ENCODE results near the gene SNX3. TPM values are rescaled to one million over a fixed set of nuclear protein-coding genes. Genes with fewer than 3 reads are reported as not detected.
"Not testable (repeated sequence)": the region's sequence is repeated elsewhere in the genome, so short reads cannot be mapped to it uniquely, and the experiment has no call there.

The SNX3 gene
- polyA plus RNA-seq (2013) = 194 and 205 TPM in 2 replicates

DNA sequence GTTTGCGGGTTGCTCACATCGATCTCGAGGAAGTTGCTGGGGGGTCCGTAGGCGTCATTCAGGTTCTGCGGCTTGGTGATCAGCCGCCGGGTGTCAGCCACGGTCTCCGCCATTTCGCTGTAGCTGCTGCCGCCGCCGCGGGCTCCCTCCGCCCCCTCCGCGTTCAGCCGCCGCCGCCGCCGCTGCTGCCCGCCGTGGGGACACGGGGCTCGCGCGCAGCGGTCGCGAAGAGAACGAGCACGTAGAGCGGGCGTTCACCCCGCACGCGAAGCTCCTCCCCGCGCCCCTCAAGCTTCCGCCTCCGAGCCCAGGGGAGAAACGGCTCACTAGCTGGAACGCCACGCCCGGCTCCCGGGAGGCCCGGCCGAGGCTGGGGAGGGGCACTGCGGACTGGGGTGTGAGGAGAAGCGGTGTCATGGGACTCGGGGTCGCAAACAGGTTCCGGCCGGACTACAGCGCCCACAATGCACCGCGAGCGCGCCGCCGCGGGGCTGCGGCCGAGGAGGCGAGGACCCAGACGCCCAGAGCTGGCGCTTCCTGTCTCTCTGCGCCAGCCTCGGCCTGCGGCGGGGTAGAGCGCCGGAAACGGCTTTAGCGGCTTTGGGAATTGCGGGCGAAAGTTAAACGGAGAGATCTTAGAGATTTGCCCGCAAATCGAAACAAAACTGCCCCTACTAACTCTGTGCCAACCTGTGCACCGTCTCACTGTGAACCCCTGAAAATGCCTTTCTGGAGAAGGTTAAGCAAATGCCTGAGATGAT lies at the start of gene SNX3:
SNX3 (minus strand) TSS at position 232 of the 761 bp plus-strand sequence; CDS start at position 113, 119 bp downstream.
- Histone ChIP-seq H3K4me3 (ENCODE audit: low read depth, low read length) (peak within 1 kb of the TSS; percentile 91), H3K79me1 (ENCODE audit: low read length) (peaks cover 11% of the 10 kb centered on the region), H3K4ac (ENCODE audit: low read depth, low read length) (peak within 1 kb of the TSS; percentile 83), H3K14ac (ENCODE audit: low read length) (peak within 1 kb of the TSS; percentile 88), H2AK5ac (ENCODE audit: low read length) (peak within 1 kb of the TSS; percentile 15), H2BK5ac (ENCODE audit: low read depth, low read length, poor library complexity) (peak within 1 kb of the TSS; percentile 89), H3K9ac (ENCODE audit: low read length) (peak within 1 kb of the TSS; percentile 85), H3K4me1 (ENCODE audit: control insufficient read depth in 1 of 2, insufficient read depth in 2 of 2, low read length in 2 of 2) (peaks cover 0 to 5% of the 10 kb centered on the region in 2 experiments), H2BK12ac (ENCODE audit: low read length) (peak within 1 kb of the TSS; percentile 25), H3K9me3 (ENCODE audit: insufficient read depth, low read depth, low read length) (no peaks in the 10 kb centered on the region), H3K4me2 (ENCODE audit: low read length) (peak within 1 kb of the TSS; percentile 65), H3K27ac (ENCODE audit: low read depth, low read length) (peak within 1 kb of the TSS; percentile 86), H4K12ac (ENCODE audit: low read depth, low read length) (peak within 1 kb of the TSS; percentile 91), H2AFZ (ENCODE audit: insufficient read depth, low read length, poor library complexity) (peak within 1 kb of the TSS; percentile 94), H2BK120ac (ENCODE audit: insufficient read depth, low read length, poor library complexity) (peak within 1 kb of the TSS; percentile 90), H3K36me3 (ENCODE audit: control insufficient read depth in 1 of 2, insufficient read depth in 2 of 2, low read length in 2 of 2) (peaks cover 5 to 8% of the 10 kb centered on the region in 2 experiments), H3K18ac (ENCODE audit: low read length) (peak within 1 kb of the TSS; percentile 95), H4K8ac (ENCODE audit: low read depth, low read length) (peak within 1 kb of the TSS; percentile 98), H3K23ac (ENCODE audit: low read length) (no peak within 1 kb of the TSS), H3K79me2 (ENCODE audit: control insufficient read depth, insufficient read depth, low read length, poor library complexity) (peaks cover 18% of the 10 kb centered on the region), H3K27me3 (ENCODE audit: insufficient read depth, low read length) (no peaks in the 10 kb centered on the region), H4K91ac (ENCODE audit: low read depth, low read length) (peak within 1 kb of the TSS; percentile 92)
- peak; percentile 97 for DNase-seq
- WGBS (ENCODE audit: extremely low coverage, insufficient coverage, insufficient read length) = no CpG with 5 or more reads among the region's 83 CpGs

DNA sequence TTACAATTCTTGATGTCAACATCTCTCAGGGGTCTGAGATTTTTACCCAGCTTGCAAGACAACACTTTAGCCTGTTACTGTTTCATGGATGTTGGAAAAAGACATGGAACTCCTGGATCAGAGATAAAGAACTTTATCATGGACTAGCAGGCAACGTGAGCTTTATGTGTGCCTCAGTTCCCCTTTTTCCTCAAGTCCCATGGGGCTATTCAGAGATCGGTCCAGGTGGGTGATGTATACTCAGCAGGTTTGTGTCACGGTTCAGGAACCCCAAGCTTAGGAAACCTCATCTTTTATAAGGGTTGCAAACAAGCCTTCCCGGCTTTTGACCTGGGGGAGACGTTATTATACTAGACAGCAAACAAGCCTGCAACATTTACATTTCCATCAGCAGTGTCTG lies 49.0 kb upstream of the SNX3 start:
- no CpG with 5 or more reads among the region's 5 CpGs for WGBS (ENCODE audit: extremely low coverage, insufficient coverage, insufficient read length)
- no peak overlapping the region for H4K91ac ChIP-seq (ENCODE audit: low read depth, low read length)

DNA sequence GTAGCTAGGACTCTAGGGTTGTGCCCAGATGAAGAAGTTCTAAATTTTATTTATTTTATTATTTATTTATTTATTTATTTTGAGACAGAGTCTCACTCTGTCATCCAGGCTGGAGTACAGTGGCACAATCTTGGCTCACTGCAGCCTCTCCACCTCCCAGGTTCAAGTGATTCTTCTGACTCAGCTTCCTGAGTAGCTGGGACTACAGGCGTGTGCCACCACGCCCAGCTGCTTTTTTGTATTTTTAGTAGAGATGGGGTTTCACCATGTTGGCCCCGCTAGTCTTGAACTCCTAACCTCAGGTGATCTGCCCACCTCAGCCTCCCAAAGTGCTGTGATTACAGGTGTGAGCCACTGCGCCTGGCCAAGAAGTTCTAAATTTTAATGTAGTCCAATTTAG lies 47.8 kb upstream of the SNX3 start:
- not testable (repeated sequence) for H3K4me1 ChIP-seq (ENCODE audit: control insufficient read depth in 1 of 2, insufficient read depth in 2 of 2, low read length in 2 of 2); H3K14ac ChIP-seq (ENCODE audit: low read length); H3K4me2 ChIP-seq (ENCODE audit: low read length); H4K12ac ChIP-seq (ENCODE audit: low read depth, low read length); H3K9me3 ChIP-seq (ENCODE audit: insufficient read depth, low read depth, low read length); H3K23ac ChIP-seq (ENCODE audit: low read length); H3K4ac ChIP-seq (ENCODE audit: low read depth, low read length); H2BK120ac ChIP-seq (ENCODE audit: insufficient read depth, low read length, poor library complexity); H3K27me3 ChIP-seq (ENCODE audit: insufficient read depth, low read length); H4K8ac ChIP-seq (ENCODE audit: low read depth, low read length); H3K18ac ChIP-seq (ENCODE audit: low read length); H3K4me3 ChIP-seq (ENCODE audit: low read depth, low read length); H2BK12ac ChIP-seq (ENCODE audit: low read length); H3K36me3 ChIP-seq (ENCODE audit: control insufficient read depth in 1 of 2, insufficient read depth in 2 of 2, low read length in 2 of 2); H2BK5ac ChIP-seq (ENCODE audit: low read depth, low read length, poor library complexity); H4K91ac ChIP-seq (ENCODE audit: low read depth, low read length); H3K79me2 ChIP-seq (ENCODE audit: control insufficient read depth, insufficient read depth, low read length, poor library complexity); H3K27ac ChIP-seq (ENCODE audit: low read depth, low read length); H3K9ac ChIP-seq (ENCODE audit: low read length); H3K79me1 ChIP-seq (ENCODE audit: low read length); H2AK5ac ChIP-seq (ENCODE audit: low read length); H2AFZ ChIP-seq (ENCODE audit: insufficient read depth, low read length, poor library complexity); DNase-seq
- WGBS (ENCODE audit: extremely low coverage, insufficient coverage, insufficient read length) = no CpG with 5 or more reads among the region's 4 CpGs

More for the DNA sequence above, 49.0 kb upstream of the SNX3 start:
- Histone ChIP-seq H2BK12ac (ENCODE audit: low read length) (no peak overlapping the region), H2BK120ac (ENCODE audit: insufficient read depth, low read length, poor library complexity) (no peak overlapping the region), H3K79me1 (ENCODE audit: low read length) (no peaks in the 10 kb centered on the region), H3K4me1 (ENCODE audit: control insufficient read depth in 1 of 2, insufficient read depth in 2 of 2, low read length in 2 of 2) (peaks cover 0 to 2% of the 10 kb centered on the region in 2 experiments), H3K4me3 (ENCODE audit: low read depth, low read length) (no peak overlapping the region), H3K4ac (ENCODE audit: low read depth, low read length) (no peak overlapping the region), H4K8ac (ENCODE audit: low read depth, low read length) (no peak overlapping the region), H3K27me3 (ENCODE audit: insufficient read depth, low read length) (no peaks in the 10 kb centered on the region), H2AK5ac (ENCODE audit: low read length) (no peak overlapping the region), H3K23ac (ENCODE audit: low read length) (no peak overlapping the region), H3K79me2 (ENCODE audit: control insufficient read depth, insufficient read depth, low read length, poor library complexity) (no peaks in the 10 kb centered on the region), H3K14ac (ENCODE audit: low read length) (no peak overlapping the region), H2BK5ac (ENCODE audit: low read depth, low read length, poor library complexity) (no peak overlapping the region), H2AFZ (ENCODE audit: insufficient read depth, low read length, poor library complexity) (no peak overlapping the region), H4K12ac (ENCODE audit: low read depth, low read length) (no peak overlapping the region), H3K18ac (ENCODE audit: low read length) (no peak overlapping the region), H3K27ac (ENCODE audit: low read depth, low read length) (no peak overlapping the region), H3K36me3 (ENCODE audit: control insufficient read depth in 1 of 2, insufficient read depth in 2 of 2, low read length in 2 of 2) (peaks cover 0 to 2% of the 10 kb centered on the region in 2 experiments), H3K9ac (ENCODE audit: low read length) (peak overlapping the region; percentile 23), H3K4me2 (ENCODE audit: low read length) (no peak overlapping the region), H3K9me3 (ENCODE audit: insufficient read depth, low read depth, low read length) (no peaks in the 10 kb centered on the region)
- no peak for DNase-seq

DNA sequence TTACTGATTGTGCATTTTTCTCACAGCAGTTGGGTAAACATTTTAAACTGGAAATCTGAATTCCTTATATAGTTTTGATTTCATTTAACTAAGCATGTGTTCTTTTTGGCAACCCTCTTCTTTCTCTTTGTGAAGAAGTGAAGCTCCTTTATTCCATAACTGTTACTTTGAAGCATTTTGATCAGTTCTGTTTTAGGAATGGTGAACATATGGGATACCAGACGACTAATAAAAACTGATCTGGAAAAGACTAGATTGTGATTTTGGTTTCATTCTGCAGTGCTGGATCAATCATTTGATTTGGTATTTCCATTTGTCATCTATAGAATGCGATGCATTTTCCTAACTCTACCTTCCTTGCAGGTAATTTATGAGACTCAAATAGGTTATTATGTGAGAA lies 43.8 kb upstream of the SNX3 start:
- H3K79me2 ChIP-seq (ENCODE audit: control insufficient read depth, insufficient read depth, low read length, poor library complexity) = no peaks in the 10 kb centered on the region
- H4K8ac ChIP-seq (ENCODE audit: low read depth, low read length) = no peak overlapping the region
- no CpG with 5 or more reads among the region's 2 CpGs for WGBS (ENCODE audit: extremely low coverage, insufficient coverage, insufficient read length)
- no peak overlapping the region for H3K9ac ChIP-seq (ENCODE audit: low read length)
- no peak overlapping the region for H4K12ac ChIP-seq (ENCODE audit: low read depth, low read length)
- no peak for DNase-seq
- H4K91ac ChIP-seq (ENCODE audit: low read depth, low read length) = no peak overlapping the region
- H3K23ac ChIP-seq (ENCODE audit: low read length) = no peak overlapping the region
- H3K18ac ChIP-seq (ENCODE audit: low read length) = no peak overlapping the region
- H3K4me2 ChIP-seq (ENCODE audit: low read length) = no peak overlapping the region
- no peak overlapping the region for H2AK5ac ChIP-seq (ENCODE audit: low read length)
- H2AFZ ChIP-seq (ENCODE audit: insufficient read depth, low read length, poor library complexity) = no peak overlapping the region
- H3K14ac ChIP-seq (ENCODE audit: low read length) = no peak overlapping the region
- no peak overlapping the region for H2BK5ac ChIP-seq (ENCODE audit: low read depth, low read length, poor library complexity)
- H3K27ac ChIP-seq (ENCODE audit: low read depth, low read length) = no peak overlapping the region
- H3K79me1 ChIP-seq (ENCODE audit: low read length) = no peaks in the 10 kb centered on the region
- H3K4me1 ChIP-seq (ENCODE audit: control insufficient read depth in 1 of 2, insufficient read depth in 2 of 2, low read length in 2 of 2) = no peaks in the 10 kb centered on the region
- no peaks in the 10 kb centered on the region for H3K27me3 ChIP-seq (ENCODE audit: insufficient read depth, low read length)
- no peak overlapping the region for H3K4ac ChIP-seq (ENCODE audit: low read depth, low read length)
- no peaks in the 10 kb centered on the region for H3K36me3 ChIP-seq (ENCODE audit: control insufficient read depth in 1 of 2, insufficient read depth in 2 of 2, low read length in 2 of 2)
- no peak overlapping the region for H2BK12ac ChIP-seq (ENCODE audit: low read length)
- no peak overlapping the region for H3K4me3 ChIP-seq (ENCODE audit: low read depth, low read length)
- H2BK120ac ChIP-seq (ENCODE audit: insufficient read depth, low read length, poor library complexity) = no peak overlapping the region
- H3K9me3 ChIP-seq (ENCODE audit: insufficient read depth, low read depth, low read length) = no peaks in the 10 kb centered on the region
